ENCODE results near the gene NOTO.

DNA sequence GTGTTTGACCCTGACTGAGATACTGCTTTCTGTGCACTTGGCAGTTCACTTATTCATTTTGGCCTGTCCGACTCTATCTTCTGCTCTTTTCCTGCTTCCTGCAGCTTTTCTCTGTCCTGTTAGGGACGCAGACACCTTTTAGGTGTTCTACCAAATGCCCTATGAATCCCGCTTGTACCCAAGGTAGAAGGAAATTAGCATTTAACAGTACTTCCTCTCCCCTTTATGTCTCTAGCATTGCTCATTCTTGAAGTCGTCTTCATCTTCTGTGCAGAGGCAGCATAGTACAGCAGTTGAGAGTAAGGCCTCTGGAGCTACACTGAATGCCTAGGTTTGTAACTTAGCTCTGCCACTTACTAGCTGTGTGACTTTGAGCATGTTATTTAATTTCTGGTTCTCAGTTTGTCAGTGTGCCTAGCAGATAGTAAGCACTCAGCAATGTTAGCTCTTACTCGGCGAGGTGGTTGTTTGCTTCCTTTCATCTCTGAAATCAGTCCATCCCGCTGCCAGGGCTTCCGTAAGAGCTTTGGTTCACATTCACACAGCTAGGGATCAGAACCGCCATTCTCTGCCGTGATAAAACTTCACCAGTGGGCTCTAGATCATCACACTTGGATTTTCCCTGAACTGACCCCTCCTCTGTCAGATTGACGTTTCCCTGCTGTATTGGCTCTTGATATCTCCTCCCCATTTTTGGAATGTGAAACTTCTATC lies 33.1 kb downstream of the NOTO start:
- TF ChIP-seq POLR2A (IDR thresholded peaks at IDR 0.05): no peak
- TF ChIP-seq, protein P1, sequence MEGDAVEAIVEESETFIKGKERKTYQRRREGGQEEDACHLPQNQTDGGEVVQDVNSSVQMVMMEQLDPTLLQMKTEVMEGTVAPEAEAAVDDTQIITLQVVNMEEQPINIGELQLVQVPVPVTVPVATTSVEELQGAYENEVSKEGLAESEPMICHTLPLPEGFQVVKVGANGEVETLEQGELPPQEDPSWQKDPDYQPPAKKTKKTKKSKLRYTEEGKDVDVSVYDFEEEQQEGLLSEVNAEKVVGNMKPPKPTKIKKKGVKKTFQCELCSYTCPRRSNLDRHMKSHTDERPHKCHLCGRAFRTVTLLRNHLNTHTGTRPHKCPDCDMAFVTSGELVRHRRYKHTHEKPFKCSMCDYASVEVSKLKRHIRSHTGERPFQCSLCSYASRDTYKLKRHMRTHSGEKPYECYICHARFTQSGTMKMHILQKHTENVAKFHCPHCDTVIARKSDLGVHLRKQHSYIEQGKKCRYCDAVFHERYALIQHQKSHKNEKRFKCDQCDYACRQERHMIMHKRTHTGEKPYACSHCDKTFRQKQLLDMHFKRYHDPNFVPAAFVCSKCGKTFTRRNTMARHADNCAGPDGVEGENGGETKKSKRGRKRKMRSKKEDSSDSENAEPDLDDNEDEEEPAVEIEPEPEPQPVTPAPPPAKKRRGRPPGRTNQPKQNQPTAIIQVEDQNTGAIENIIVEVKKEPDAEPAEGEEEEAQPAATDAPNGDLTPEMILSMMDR (IDR thresholded peaks at IDR 0.05): no peak

Measured in adrenal gland (tissue), 5 donors.